ENCODE measurements around the gene URB1.

Gene URB1

GRCh38 chr21:32392880-32393676, at the start of gene URB1 (continued):
- TF ChIP-seq ZNF521 (tag by site-specific recombination; IDR thresholded peaks at IDR 0.05) (no peak), ZNF16 (tag by site-specific recombination; IDR thresholded peaks at IDR 0.05; ENCODE audit: low read depth) (no peak), SALL2 (tag by site-specific recombination; IDR thresholded peaks at IDR 0.05; ENCODE audit: borderline replicate concordance) (no peak), BCL11B (tag by site-specific recombination; IDR thresholded peaks at IDR 0.05; ENCODE audit: low read depth) (no peak), ZNF221 (tag by site-specific recombination; IDR thresholded peaks at IDR 0.05; ENCODE audit: borderline replicate concordance) (no peak), ZNF704 (tag by site-specific recombination; IDR thresholded peaks at IDR 0.05) (no peak), ZNF311 (tag by site-specific recombination; IDR thresholded peaks at IDR 0.05; ENCODE audit: borderline replicate concordance) (no peak), ZNF621 (tag by site-specific recombination; IDR thresholded peaks at IDR 0.05) (no peak), ZBTB49 (tag by site-specific recombination; IDR thresholded peaks at IDR 0.05; ENCODE audit: low read depth) (no peak), ZFHX2 (tag by site-specific recombination; conservative IDR thresholded peaks at IDR 0.05) (no peak), ZNF23 (tag by site-specific recombination; IDR thresholded peaks at IDR 0.05; ENCODE audit: borderline replicate concordance) (no peak), ZNF423 (tag by site-specific recombination; IDR thresholded peaks at IDR 0.05) (no peak), FEZF1 (tag by site-specific recombination; IDR thresholded peaks at IDR 0.05) (no peak), IKZF3 (tag by site-specific recombination; IDR thresholded peaks at IDR 0.05) (no peak), ZNF324 (tag by site-specific recombination; IDR thresholded peaks at IDR 0.05) (peak; percentile 65), ZNF610 (tag by site-specific recombination; IDR thresholded peaks at IDR 0.05; ENCODE audit: borderline replicate concordance) (peak; percentile 28; the same call in 1 of the 2 replicates), ZFP37 (tag by site-specific recombination; IDR thresholded peaks at IDR 0.05) (0 out of 2 replicates have a peak, but pooled peaks have one; percentile 3), ZNF654 (tag by site-specific recombination; IDR thresholded peaks at IDR 0.05; ENCODE audit: low read depth) (no peak), ZNF768 (tag by site-specific recombination; IDR thresholded peaks at IDR 0.05) (no peak), ZBTB7A (tag by site-specific recombination; IDR thresholded peaks at IDR 0.05; ENCODE audit: low read depth) (no peak), REST (tag by site-specific recombination; IDR thresholded peaks at IDR 0.05) (peak; percentile 11; the same call in 1 of the 2 replicates), ZNF266 (tag by site-specific recombination; IDR thresholded peaks at IDR 0.05; ENCODE audit: low read depth) (no peak), ZSCAN5A (tag by site-specific recombination; IDR thresholded peaks at IDR 0.05) (0 out of 2 replicates have a peak, but pooled peaks have one; percentile 34), ZNF114 (tag by site-specific recombination; IDR thresholded peaks at IDR 0.05) (no peak), ZFP41 (tag by site-specific recombination; IDR thresholded peaks at IDR 0.05; ENCODE audit: borderline replicate concordance) (no peak), ZNF580 (tag by site-specific recombination; IDR thresholded peaks at IDR 0.05) (no peak), ZNF157 (tag by site-specific recombination; IDR thresholded peaks at IDR 0.05) (no peak), BCL6B (tag by site-specific recombination; IDR thresholded peaks at IDR 0.05) (peak; percentile 62)

All from HEK293 (cell line).